ENCODE measurements around the gene TCEAL7. TPM values are rescaled to one million over a fixed set of nuclear protein-coding genes. Genes with fewer than 3 reads are reported as not detected.

The TCEAL7 gene
- total and polyA plus RNA-seq, 8 donors = 2.6 to 51.3 (median 11.0) TPM

DNA sequence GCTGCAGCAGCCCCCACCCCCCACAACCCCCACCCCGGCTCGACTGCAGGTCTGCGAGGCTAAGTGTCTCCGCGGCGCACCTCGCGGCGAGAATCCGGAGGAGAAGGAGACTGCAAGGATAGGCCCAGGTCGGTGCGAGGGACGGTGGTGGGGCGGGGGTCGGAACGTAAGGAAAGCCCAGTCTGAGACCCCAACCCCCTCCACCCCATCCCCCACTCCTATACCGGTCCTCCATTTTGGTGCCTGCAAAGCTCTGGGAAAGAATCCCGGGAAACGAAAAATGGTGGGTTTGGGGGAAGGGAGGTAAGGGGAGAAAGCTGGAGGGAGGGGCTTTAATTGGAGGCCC lies 46.9 kb downstream of the TCEAL7 start:
- peak overlapping the region in 4 of 5 donors; percentile 77 to 88 (median 82) for H3K27ac ChIP-seq
- H3K9me3 ChIP-seq = no peaks in the 10 kb centered on the region
- intact Hi-C loops (cut with DNase I; ENCODE audit: low total_unique reads) = no loop called here
- peaks cover 0 to 4% (median 0%) of the 10 kb centered on the region in 4 donors for H3K4me1 ChIP-seq
- H3K36me3 ChIP-seq = no peaks in the 10 kb centered on the region
- H3K4me3 ChIP-seq = peak overlapping the region; percentile 67 to 69 (median 68)
- WGBS, 5 donors = 1 to 49% (median 28%) methylated on average over 3 to 19 of the region's 19 CpGs
- TF ChIP-seq POLR2AphosphoS5 (IDR thresholded peaks at IDR 0.05) (no peak), POLR2A (IDR thresholded peaks at IDR 0.05) (no peak), EP300 (IDR thresholded peaks at IDR 0.05) (no peak)
- TF ChIP-seq, protein P1, sequence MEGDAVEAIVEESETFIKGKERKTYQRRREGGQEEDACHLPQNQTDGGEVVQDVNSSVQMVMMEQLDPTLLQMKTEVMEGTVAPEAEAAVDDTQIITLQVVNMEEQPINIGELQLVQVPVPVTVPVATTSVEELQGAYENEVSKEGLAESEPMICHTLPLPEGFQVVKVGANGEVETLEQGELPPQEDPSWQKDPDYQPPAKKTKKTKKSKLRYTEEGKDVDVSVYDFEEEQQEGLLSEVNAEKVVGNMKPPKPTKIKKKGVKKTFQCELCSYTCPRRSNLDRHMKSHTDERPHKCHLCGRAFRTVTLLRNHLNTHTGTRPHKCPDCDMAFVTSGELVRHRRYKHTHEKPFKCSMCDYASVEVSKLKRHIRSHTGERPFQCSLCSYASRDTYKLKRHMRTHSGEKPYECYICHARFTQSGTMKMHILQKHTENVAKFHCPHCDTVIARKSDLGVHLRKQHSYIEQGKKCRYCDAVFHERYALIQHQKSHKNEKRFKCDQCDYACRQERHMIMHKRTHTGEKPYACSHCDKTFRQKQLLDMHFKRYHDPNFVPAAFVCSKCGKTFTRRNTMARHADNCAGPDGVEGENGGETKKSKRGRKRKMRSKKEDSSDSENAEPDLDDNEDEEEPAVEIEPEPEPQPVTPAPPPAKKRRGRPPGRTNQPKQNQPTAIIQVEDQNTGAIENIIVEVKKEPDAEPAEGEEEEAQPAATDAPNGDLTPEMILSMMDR (IDR thresholded peaks at IDR 0.05) = no peak
- peak in 1 of 2 donors; percentile 74 for DNase-seq
- H3K27me3 ChIP-seq = peaks cover 0 to 9% (median 0%) of the 10 kb centered on the region in 3 donors

DNA sequence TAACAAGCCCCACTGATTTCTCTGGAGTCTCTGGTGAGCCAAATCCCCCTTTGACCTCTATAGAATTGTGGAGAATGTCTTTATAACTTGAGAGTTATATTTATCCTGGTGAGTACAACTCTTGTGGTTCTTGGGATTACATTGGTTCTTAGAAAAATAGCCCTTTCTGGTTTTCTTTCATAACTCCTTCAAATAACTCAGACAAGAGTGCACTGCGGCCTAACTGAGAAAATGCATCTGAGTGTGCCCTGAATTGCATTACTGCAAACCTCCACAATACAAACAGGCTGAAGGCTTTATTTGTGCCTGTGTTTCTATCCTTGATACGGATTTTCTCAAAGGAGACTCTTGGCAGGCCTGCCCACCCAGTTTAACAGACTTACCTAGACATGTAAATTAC lies 49.0 kb downstream of the TCEAL7 start:
- Histone ChIP-seq H3K4me3 (no peak overlapping the region), H3K4me1 (peaks cover 0 to 4% (median 0%) of the 10 kb centered on the region in 4 donors), H3K27me3 (peaks cover 0 to 9% (median 0%) of the 10 kb centered on the region in 3 donors), H3K27ac (no peak overlapping the region), H3K36me3 (no peaks in the 10 kb centered on the region), H3K9me3 (no peaks in the 10 kb centered on the region)
- 61 to 82% (median 65%) methylated on average over 2 of the region's 2 CpGs for WGBS, 5 donors
- intact Hi-C loops (cut with DNase I; ENCODE audit: low total_unique reads) = no loop called here
- no peak for TF ChIP-seq EP300 (IDR thresholded peaks at IDR 0.05)
- TF ChIP-seq POLR2AphosphoS5 (IDR thresholded peaks at IDR 0.05) = no peak
- TF ChIP-seq, protein P1 (IDR thresholded peaks at IDR 0.05) = no peak
- TF ChIP-seq POLR2A (IDR thresholded peaks at IDR 0.05) = no peak
- no peak for DNase-seq

Small RNA genes within 50 kb of the gene (small RNA-seq; reads per million reads assigned to genes)
- gene Z92846.1 = 0 reads per million in 4 donors

Other genes with a start within 250 kb of the TCEAL7 start
- 1 to 10 TPM in 1 of 5 donors, not detected in 4; 6.7 TPM for gene NXF3, start 237.1 kb upstream of the TCEAL7 start, total RNA-seq
- under 1 TPM in 2 of 3 donors, not detected in 1; 0.38 to 0.62 TPM for gene NXF3, start 237.1 kb upstream of the TCEAL7 start, polyA plus RNA-seq
- gene BEX4, start 115.1 kb upstream of the TCEAL7 start, total RNA-seq = 10 to 100 TPM in 4 of 5 donors, 1 to 10 TPM in 1; 5.8 to 53.2 (median 19.6) TPM
- gene BEX4, start 115.1 kb upstream of the TCEAL7 start, polyA plus RNA-seq = 10 to 100 TPM; 35.9 to 48.4 (median 40.0) TPM
- 100 to 1,000 TPM in 2 of 5 donors, 10 to 100 TPM in 3; 20.0 to 118 (median 70.0) TPM for gene TCEAL8, start 75.1 kb upstream of the TCEAL7 start, total RNA-seq
- 100 to 1,000 TPM in 1 of 3 donors, 10 to 100 TPM in 2; 52.4 to 118 (median 86.5) TPM for gene TCEAL8, start 75.1 kb upstream of the TCEAL7 start, polyA plus RNA-seq
- gene TCEAL5, start 53.5 kb upstream of the TCEAL7 start, total RNA-seq = 1 to 10 TPM in 1 of 5 donors, not detected in 4; 1.7 TPM
- gene TCEAL5, start 53.5 kb upstream of the TCEAL7 start, polyA plus RNA-seq = 1 to 10 TPM in 1 of 3 donors, under 1 TPM in 2; 0.43 to 1.2 (median 0.61) TPM
- 10 to 100 TPM in 2 of 5 donors, under 1 TPM in 1, not detected in 2; 0.87 to 83.3 (median 20.0) TPM for gene BEX2, start 19.2 kb upstream of the TCEAL7 start, total RNA-seq
- 10 to 100 TPM; 16.9 to 29.1 (median 20.8) TPM for gene BEX2, start 19.2 kb upstream of the TCEAL7 start, polyA plus RNA-seq
- gene TCEAL9, start 26.3 kb downstream of the TCEAL7 start, total RNA-seq = 100 to 1,000 TPM in 1 of 5 donors, 10 to 100 TPM in 4; 16.1 to 128 (median 46.1) TPM
- 100 to 1,000 TPM in 2 of 3 donors, 10 to 100 TPM in 1; 54.7 to 185 (median 128) TPM for gene TCEAL9, start 26.3 kb downstream of the TCEAL7 start, polyA plus RNA-seq
- gene BEX3, start 46.3 kb downstream of the TCEAL7 start, total RNA-seq = 100 to 1,000 TPM in 1 of 5 donors, 10 to 100 TPM in 3, 1 to 10 TPM in 1; 1.2 to 146 (median 28.6) TPM
- 100 to 1,000 TPM in 1 of 3 donors, 10 to 100 TPM in 2; 73.5 to 101 (median 94.7) TPM for gene BEX3, start 46.3 kb downstream of the TCEAL7 start, polyA plus RNA-seq
- gene RAB40A, start 189.2 kb downstream of the TCEAL7 start, total RNA-seq = under 1 TPM in 2 of 5 donors, not detected in 3; 0.58 to 0.73 TPM
- under 1 TPM; 0.19 to 0.98 (median 0.61) TPM for gene RAB40A, start 189.2 kb downstream of the TCEAL7 start, polyA plus RNA-seq

Data from stomach (tissue), 9 donors.